Central memory CD4-positive, alpha-beta T cell (primary cell): ENCODE measurements around the gene TP53AIP1.

ENCODE experiments used
- DNase-seq: peaks from one replicate; pipeline ENCODE4 v3.0.0; 2022

Gene TP53AIP1

DNA sequence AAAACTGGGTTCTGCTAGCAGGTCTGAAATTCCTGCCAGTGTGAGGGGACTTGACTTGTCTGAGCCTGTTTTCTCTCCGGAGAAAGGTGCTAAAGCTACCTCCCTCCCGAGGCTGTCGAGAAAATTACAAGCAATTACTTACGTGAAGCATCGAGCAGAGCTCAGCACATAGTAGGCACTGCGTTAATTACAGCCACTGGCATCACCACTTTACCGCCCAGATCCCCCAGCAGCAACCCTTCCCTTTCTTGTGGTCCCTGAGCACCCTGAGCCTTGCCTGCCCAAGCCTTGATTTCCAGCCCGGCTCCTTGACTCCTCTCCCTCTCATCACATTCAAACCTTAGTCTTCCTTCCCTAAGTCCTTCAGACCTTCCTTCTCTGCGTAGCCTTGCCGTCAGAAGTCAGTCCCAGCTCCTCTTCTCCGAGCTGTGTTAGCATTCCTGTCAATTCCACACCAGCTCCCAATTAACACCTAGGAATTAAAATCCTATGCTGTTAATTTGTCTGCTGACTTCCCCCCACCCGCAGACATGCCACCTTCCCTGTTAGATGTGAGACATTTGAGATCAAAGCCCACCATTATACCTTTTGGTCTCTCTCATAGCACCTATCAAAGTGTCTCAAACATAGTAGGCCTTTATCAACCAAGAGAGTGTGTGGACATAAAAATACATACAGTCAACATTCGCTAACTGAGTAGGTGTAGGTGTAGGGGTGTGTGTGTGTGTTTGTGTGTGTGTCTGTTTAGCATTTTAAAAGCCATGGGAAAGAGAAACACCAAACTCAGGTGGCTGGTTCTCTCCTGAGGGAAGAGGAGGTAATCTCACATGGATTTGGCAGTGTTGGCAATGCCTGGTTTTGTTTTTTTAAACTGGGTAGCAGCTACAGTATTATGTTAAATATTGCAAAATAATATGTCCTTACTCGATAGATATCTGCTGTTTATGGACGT, 54.4 kb downstream of the TP53AIP1 start:
- DNase-seq = no peak

DNA sequence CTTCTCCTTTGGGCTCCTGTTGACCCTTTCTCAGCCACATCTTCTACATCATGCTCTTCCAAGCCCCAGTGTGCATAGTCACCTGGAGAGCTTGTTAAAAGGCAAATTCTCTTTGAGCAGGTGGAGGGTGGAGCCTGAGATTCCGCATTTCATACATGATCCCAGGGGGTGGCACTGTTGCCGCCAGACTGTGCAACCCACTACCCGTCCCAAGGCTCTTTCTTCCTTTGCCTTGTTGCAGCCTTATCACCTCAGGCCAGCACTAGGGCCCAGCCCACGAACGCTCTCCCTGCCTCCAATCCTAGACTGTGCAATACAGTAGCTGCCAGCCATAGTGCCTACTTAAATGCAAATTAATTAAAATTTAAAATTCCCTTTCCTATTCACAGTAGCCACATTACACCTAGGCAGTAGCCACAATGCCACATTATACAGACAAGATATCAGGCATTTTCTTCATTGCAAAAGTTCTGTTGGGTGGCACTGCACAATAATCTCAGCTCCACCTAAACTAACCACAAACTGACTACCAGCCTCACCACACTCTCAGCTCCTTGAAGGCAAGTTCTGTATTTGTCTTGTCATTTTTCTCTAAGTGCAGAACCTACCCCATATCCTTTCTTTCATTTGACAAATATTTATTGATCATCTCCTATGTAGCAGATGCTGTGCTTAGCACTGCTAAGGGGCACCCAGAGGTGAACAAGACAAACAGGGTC, 56.1 kb downstream of the TP53AIP1 start:
- no peak for DNase-seq
